Trophoblast cell (in vitro differentiated cells and primary cell): Measurements from ENCODE around the gene CHML.
A peak's percentile ranks its signal among the peaks of the same experiment; 100 is the strongest.

Experiments
- DNase-seq, 2 donors: peaks; one replicate each; pipeline ENCODE4 v3.0.0-alpha.2; 2016
- H2AFZ ChIP-seq: 2 replicates; pipeline ENCODE4 v1.6.1; 2013; ENCODE audit warnings: low read length, moderate library complexity, mild to moderate bottlenecking; ENCODE audit not compliant: insufficient read depth, poor library complexity
- H2AK5ac ChIP-seq: 2 replicates; pipeline ENCODE4 v1.6.1; 2013; ENCODE audit warnings: mild to moderate bottlenecking, low read length
- H2BK120ac ChIP-seq: 2 replicates; pipeline ENCODE4 v1.6.1; 2013; ENCODE audit warnings: low read length, mild to moderate bottlenecking, moderate library complexity; ENCODE audit not compliant: insufficient read depth, poor library complexity
- H2BK12ac ChIP-seq: 2 replicates; pipeline ENCODE4 v1.6.1; 2013; ENCODE audit warnings: mild to moderate bottlenecking, low read length, moderate library complexity
- H2BK5ac ChIP-seq: 2 replicates; pipeline ENCODE4 v1.6.1; 2013; ENCODE audit warnings: low read length, low read depth, moderate library complexity, mild to moderate bottlenecking; ENCODE audit not compliant: poor library complexity
- H3K14ac ChIP-seq: 2 replicates; pipeline ENCODE4 v1.6.1; 2013; ENCODE audit warnings: mild to moderate bottlenecking, low read length
- H3K18ac ChIP-seq: 2 replicates; pipeline ENCODE4 v1.6.1; 2013; ENCODE audit warnings: mild to moderate bottlenecking, low read length
- H3K23ac ChIP-seq: 2 replicates; pipeline ENCODE4 v1.6.1; 2013; ENCODE audit warnings: low read length
- H3K27ac ChIP-seq: 2 replicates; pipeline ENCODE4 v1.5.1; 2013; ENCODE audit warnings: low read depth, mild to moderate bottlenecking, inconsistent platforms, low read length, moderate library complexity
- H3K27me3 ChIP-seq: 2 replicates; pipeline ENCODE4 v1.6.1; 2013; ENCODE audit warnings: inconsistent platforms, mild to moderate bottlenecking, low read length, moderate library complexity; ENCODE audit not compliant: insufficient read depth
- H3K36me3 ChIP-seq, 2 experiments: 1 replicate in 1 of 2; 2 replicates in 1 of 2; pipeline ENCODE4 v1.6.1; 2013; ENCODE audit warnings: low read length in 2 of 2, mild to moderate bottlenecking in 2 of 2, moderate library complexity in 1 of 2; ENCODE audit not compliant: insufficient read depth in 2 of 2, control insufficient read depth in 1 of 2
- H3K4ac ChIP-seq: 2 replicates; pipeline ENCODE4 v1.6.1; 2013; ENCODE audit warnings: low read depth, mild to moderate bottlenecking, low read length, moderate library complexity
- H3K4me1 ChIP-seq, 2 experiments: 1 replicate in 1 of 2; 2 replicates in 1 of 2; pipeline ENCODE4 v1.6.1; 2013; ENCODE audit warnings: low read length in 2 of 2, mild to moderate bottlenecking in 2 of 2, moderate library complexity in 1 of 2; ENCODE audit not compliant: insufficient read depth in 2 of 2, control insufficient read depth in 1 of 2
- H3K4me2 ChIP-seq: 2 replicates; pipeline ENCODE4 v1.6.1; 2013; ENCODE audit warnings: inconsistent platforms, mild to moderate bottlenecking, low read length, moderate library complexity
- H3K4me3 ChIP-seq: 2 replicates; pipeline ENCODE4 v1.5.1; 2013; ENCODE audit warnings: mild to moderate bottlenecking, low read depth, low read length, inconsistent platforms
- H3K79me1 ChIP-seq: one replicate; pipeline ENCODE4 v1.6.1; 2013; ENCODE audit warnings: low read length
- H3K79me2 ChIP-seq: 2 replicates; pipeline ENCODE4 v1.6.1; 2013; ENCODE audit warnings: low read length, mild to moderate bottlenecking; ENCODE audit not compliant: control insufficient read depth, insufficient read depth, poor library complexity
- H3K9ac ChIP-seq: 2 replicates; pipeline ENCODE4 v1.6.1; 2013; ENCODE audit warnings: mild to moderate bottlenecking, low read length
- H3K9me3 ChIP-seq: 2 replicates; pipeline ENCODE4 v1.6.1; 2013; ENCODE audit warnings: low read depth, mild to moderate bottlenecking, control low read depth, inconsistent platforms, low read length; ENCODE audit not compliant: insufficient read depth
- H4K12ac ChIP-seq: 2 replicates; pipeline ENCODE4 v1.6.1; 2013; ENCODE audit warnings: low read depth, mild to moderate bottlenecking, low read length, moderate library complexity
- H4K8ac ChIP-seq: 2 replicates; pipeline ENCODE4 v1.6.1; 2013; ENCODE audit warnings: low read depth, mild to moderate bottlenecking, low read length, moderate library complexity
- H4K91ac ChIP-seq: one replicate; pipeline ENCODE4 v1.6.1; 2013; ENCODE audit warnings: low read depth, mild to moderate bottlenecking, low read length, moderate library complexity
- WGBS: extraction: QIAGEN DNeasy Blood & Tissue Kit; methylation state at CpG from one replicate; pipeline ENCODE4 v1.1.7; 2013; ENCODE audit warnings: missing lambda C conversion rate; ENCODE audit not compliant: insufficient read length, insufficient coverage; ENCODE audit errors: extremely low coverage; 5-methylcytosine and 5-hydroxymethylcytosine counted together

CHML gene

DNA sequence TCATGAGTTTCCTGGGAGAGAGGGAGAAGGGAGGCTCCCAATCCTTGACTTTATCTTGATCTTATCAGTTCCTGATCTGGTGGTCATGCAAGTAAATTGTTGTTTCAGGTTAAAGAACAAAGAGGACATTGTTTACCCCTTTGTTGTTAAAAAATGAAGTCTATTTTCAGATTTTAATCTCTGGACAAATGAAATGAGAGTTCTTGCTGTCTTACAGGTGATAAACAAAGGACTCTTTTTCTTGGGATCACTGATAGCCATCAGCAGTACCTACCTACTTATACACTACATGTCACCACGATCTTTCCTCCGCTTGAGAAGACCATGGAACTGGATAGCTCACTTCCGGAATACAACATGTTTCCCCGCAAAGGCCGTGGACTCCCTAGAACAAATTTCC, 48.4 kb downstream of the CHML start:
- Histone ChIP-seq H3K9ac (no peak overlapping the region), H3K27ac (peak overlapping the region; percentile 81), H4K8ac (no peak overlapping the region), H3K4ac (no peak overlapping the region), H3K36me3 (peaks cover 1 to 5% of the 10 kb centered on the region in 2 experiments), H4K12ac (no peak overlapping the region), H4K91ac (peak overlapping the region; percentile 17), H3K14ac (no peak overlapping the region), H3K4me1 (peaks cover 4 to 6% of the 10 kb centered on the region in 2 experiments), H2BK12ac (no peak overlapping the region), H3K27me3 (no peaks in the 10 kb centered on the region), H3K4me3 (no peak overlapping the region), H3K79me1 (peaks cover 7% of the 10 kb centered on the region), H3K9me3 (no peaks in the 10 kb centered on the region), H2BK5ac (no peak overlapping the region), H2AK5ac (no peak overlapping the region), H2AFZ (no peak overlapping the region), H3K23ac (no peak overlapping the region), H2BK120ac (no peak overlapping the region), H3K4me2 (peak overlapping the region; percentile 4), H3K79me2 (no peaks in the 10 kb centered on the region), H3K18ac (no peak overlapping the region)
- WGBS: no CpG with 5 or more reads among the region's 5 CpGs
- DNase-seq: no peak

DNA sequence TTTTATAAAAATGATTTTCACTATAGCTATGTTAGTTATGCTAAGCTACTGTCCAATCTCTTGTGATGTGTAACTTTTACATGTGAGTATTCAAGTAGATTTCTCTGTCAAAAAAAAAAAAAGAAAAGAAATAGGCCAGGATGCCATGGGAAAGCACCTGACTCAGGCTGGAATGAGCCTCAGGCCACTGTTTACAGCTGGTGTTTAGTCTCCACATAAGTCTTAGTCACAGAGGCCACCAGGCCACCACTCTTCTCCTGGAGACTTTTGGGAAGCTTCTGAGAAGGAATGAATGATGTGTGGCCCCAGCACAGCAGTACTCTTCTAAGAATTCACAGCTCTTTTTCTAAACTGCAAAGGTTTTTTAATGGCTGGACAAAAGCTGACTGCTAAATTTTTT, 48.9 kb downstream of the CHML start:
- Histone ChIP-seq H3K18ac (no peak overlapping the region), H2BK120ac (no peak overlapping the region), H3K4me1 (peaks cover 3 to 5% of the 10 kb centered on the region in 2 experiments), H2AK5ac (no peak overlapping the region), H3K79me1 (peaks cover 7% of the 10 kb centered on the region), H3K4me3 (no peak overlapping the region), H3K79me2 (no peaks in the 10 kb centered on the region), H4K91ac (no peak overlapping the region), H4K8ac (no peak overlapping the region), H2BK12ac (no peak overlapping the region), H3K9me3 (no peaks in the 10 kb centered on the region), H3K36me3 (peaks cover 0 to 5% of the 10 kb centered on the region in 2 experiments), H3K23ac (no peak overlapping the region), H3K27ac (peak overlapping the region; percentile 81), H3K14ac (no peak overlapping the region), H3K9ac (no peak overlapping the region), H2BK5ac (peak overlapping the region; percentile 16), H3K4ac (no peak overlapping the region), H3K27me3 (no peaks in the 10 kb centered on the region), H3K4me2 (peak overlapping the region; percentile 4), H4K12ac (no peak overlapping the region), H2AFZ (no peak overlapping the region)
- peak; percentile 98 to 99 for DNase-seq

DNA sequence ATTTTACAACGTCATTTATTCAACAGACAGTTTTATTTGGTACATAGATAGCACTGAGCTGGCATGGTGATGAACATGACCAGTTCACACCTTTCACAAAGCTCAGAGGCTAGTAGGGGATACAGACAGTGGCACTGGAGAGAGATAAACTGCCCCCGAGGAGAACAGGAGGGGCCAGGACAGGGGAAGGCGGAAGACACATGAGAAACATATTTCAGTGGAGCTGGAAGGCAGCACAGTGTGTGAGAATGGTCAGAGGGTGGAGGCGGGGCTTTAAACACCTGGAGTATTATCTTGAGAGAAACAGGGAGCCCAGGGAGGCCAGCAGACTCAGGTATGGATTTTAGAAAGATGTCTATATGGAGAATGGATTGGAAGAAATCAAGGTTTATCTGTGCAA, 49.5 kb downstream of the CHML start:
- Histone ChIP-seq H2BK5ac (peak overlapping the region; percentile 12), H3K4me2 (peak overlapping the region; percentile 16), H3K79me1 (peaks cover 7% of the 10 kb centered on the region), H2AK5ac (no peak overlapping the region), H3K27ac (peak overlapping the region; percentile 85), H3K27me3 (no peaks in the 10 kb centered on the region), H2AFZ (no peak overlapping the region), H4K91ac (peak overlapping the region; percentile 70), H3K79me2 (no peaks in the 10 kb centered on the region), H3K4me3 (no peak overlapping the region), H3K4ac (no peak overlapping the region), H2BK12ac (peak overlapping the region; percentile 78), H4K12ac (no peak overlapping the region), H3K4me1 (peaks cover 3 to 5% of the 10 kb centered on the region in 2 experiments), H3K9me3 (no peaks in the 10 kb centered on the region), H3K36me3 (peaks cover 0 to 5% of the 10 kb centered on the region in 2 experiments), H2BK120ac (peak overlapping the region; percentile 71), H3K14ac (peak overlapping the region; percentile 11), H4K8ac (no peak overlapping the region), H3K18ac (no peak overlapping the region), H3K23ac (no peak overlapping the region), H3K9ac (peak overlapping the region; percentile 56)
- WGBS: no CpG with 5 or more reads among the region's 4 CpGs
- no peak for DNase-seq
